Measurements from ENCODE around the gene KAT8.
"Not testable (repeated sequence)": the region's sequence is repeated elsewhere in the genome, so short reads cannot be mapped to it uniquely, and the experiment has no call there.

- TF ChIP-seq CTCF, POLR2A (IDR thresholded peaks at IDR 0.05): not testable (repeated sequence)
Measured at GRCh38 chr16:31150976-31151375, 33.5 kb downstream of the KAT8 start.
